ENCODE results near the gene GPR157.
"Not testable (repeated sequence)": the region's sequence is repeated elsewhere in the genome, so short reads cannot be mapped to it uniquely, and the experiment has no call there.

The GPR157 gene

DNA sequence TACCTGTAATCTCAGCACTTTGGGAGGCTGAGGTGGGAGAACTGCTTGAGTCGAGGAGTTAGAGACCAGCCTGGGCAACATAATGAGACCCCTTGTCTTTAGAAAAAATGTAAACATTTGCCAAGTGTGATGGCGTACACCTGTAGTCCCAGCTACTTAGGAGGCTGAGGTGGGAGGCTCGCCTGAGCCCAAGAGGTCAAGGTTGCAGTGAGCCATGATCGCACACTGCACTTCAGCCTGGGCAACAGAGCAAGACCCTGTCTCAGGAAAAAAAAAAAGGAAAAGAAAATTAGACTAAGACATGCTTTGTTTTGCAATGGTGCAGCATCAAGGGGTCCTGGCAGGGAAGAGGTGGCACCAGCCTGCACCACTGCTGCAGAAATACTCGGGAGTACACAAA lies 16.8 kb upstream of the GPR157 start:
- DNase-seq: no peak

DNA sequence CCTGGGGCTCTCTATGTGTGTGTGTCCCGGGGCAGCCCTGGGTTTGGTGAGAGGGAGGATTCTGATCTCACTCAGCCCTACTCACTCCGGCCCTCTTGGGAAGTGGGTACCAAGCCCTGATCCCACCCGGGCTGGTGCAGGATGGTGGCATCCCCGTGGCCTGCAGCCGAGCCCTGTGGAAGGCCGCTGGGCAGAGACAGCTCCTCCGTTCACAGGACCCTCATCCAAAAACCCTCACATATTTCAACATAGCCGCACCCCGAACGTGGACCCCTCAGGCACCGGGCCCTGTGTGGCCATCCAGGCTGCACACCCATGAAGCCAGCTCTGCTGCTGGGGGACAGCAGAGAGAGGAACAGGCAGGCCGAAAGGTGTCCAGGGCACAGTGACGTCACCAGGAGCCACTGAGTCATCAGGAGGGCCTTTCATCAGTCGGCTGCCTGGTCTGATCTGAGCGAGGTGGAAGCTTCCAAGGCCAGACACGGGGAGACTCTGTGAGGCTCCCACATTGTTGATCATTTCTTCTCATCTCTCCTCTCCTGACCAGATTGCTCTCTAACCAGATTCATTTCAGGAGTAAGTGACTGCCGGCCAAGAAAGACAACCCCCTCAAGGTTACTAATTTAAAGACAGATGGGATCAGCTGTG lies 16.2 kb upstream of the GPR157 start:
- DNase-seq: no peak

DNA sequence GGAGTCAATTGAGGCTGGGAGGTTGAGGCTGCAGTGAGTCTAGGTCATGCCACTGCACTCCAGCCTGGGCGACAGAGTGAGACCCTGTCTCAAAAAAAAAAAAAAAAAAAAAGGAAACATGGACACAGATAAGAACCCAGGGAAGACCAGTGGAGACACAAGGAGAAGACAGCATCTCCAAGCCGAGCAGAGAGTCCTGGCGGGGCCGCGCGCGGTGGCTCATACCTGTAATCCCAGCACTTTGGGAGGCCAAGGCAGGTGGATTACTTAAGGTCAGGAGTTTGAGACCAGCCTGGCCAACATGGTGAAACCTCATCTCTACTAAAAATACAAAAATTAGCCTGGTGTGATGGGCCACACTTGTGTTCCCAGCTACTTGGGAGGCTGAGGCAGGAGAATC lies 15.6 kb upstream of the GPR157 start:
- not testable (repeated sequence) for DNase-seq

DNA sequence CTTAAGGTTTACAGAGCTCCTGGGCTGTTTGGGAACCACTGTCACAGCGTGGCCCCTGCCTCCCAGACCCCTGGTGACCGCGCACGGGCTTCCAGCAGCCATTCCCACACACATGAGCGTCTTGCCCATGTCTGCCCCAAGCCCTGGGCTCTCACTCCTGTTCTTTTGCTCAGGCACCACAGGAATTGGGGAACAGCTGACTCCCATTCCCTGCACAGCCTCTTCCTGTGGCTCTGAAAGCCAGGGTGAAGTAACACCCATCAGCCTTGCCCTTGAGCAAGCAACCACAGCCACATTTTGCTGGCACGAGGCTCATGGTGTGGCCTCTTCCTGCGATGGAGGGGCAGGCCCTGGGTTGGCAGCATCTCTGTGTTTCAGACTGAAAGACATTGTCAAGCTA lies 14.3 kb upstream of the GPR157 start:
- DNase-seq: no peak

DNA sequence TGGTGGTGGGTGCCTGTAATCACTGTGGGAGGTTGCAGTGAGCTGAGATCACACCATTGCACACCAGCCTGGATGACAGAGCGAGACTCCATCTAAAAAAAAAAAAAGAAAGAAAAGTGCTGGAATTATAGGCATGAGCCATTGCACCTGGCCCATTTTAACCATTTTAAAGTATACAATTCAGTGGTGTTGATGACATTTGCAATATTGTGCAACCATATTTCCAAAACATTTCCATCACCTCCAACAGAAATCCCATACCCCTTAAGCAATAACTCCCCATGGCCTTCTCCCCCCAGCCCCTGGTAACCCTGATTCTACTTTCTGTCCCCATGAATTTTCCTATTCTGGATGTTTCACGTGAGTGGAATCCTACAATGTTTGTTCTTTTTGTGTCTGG lies 11.0 kb upstream of the GPR157 start:
- DNase-seq: no peak

DNA sequence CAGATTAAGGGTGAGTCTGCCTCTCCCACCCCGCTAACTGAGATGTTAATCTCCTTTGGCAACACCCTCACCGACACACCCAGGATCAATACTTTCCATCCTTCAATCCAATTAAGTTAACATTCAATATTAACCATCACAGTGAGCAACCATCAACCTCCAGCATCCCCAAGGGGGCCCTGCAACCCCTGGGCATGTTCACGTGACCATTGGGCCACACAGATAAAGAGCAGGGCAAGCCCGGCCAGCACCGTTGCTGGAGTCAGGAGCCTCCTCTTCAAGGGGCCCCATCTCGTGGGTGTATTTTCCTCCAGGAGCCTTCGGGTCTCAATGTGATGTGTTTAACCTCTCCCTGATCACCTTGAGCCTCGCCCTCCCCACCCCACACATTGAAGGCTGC lies 8.0 kb upstream of the GPR157 start:
- no peak for DNase-seq

DNA sequence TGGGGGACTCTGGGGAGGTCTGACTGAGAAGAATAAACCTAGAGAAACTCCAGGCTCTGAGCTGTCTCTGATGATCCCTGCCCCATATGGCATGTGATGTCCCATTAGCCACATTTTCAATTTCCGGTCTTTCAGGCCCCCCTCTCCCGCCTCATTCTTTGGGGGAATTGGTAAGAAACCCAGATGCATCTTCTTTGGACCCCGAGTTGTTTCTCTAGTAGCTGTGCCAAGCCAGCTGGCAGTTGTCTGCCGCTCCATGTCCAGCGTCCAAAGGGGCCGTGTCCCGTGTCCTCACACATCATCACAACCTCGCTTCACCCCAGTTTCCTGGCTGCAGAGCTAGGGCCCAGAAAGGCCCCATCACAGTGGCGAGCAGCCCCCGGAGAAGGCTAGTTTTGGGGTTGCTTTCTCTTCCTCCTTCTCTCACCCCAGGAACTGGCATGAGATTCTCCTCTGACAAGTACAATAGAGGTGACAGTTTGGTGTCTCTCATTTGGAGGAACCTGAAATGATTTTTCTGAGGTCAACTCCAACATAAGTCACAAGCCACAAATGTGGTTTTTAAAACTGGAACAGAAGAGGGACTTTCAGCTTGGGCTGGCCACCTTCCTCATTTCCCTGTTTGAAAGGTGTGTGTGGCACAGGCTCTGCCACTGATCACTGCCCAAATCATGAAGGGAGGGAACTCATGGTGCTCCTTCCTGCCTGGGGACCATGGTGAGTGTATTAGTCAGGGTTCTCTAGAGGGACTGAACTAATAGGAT lies 6.4 kb upstream of the GPR157 start:
- no peak for DNase-seq

DNA sequence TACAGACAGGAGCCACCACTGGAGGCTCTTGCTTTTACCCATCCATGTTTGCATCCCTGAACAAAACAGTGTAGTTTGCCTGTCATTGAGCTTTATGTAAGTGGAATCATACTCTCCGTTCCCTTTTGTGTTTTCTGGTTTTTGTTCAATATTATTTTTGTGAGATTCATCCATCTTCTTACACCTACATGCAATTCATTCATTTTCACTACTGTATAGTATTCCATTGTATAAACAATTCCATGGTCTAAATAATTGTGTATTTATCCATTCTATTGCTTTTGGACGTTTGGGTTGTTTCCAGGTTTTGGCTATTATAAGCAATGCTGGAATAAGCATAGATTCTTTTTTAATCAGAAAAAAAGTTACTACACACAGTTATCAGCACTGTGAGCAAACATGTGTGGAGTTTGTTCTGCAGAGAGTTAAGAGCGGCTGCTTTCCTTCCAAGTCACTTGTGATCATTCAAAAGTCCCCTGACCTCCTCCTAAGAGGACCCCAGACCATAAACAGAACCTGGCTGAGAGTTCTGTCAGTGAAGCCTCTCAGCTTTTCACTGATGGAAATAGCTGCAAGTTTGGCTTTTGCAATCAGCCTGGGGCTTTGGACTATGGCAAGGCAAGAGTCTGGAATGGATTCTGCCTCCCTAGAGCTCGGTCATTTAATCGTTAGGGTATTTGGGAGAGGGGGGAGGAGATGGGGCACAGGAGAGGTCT lies 5.1 kb upstream of the GPR157 start:
- DNase-seq: no peak

DNA sequence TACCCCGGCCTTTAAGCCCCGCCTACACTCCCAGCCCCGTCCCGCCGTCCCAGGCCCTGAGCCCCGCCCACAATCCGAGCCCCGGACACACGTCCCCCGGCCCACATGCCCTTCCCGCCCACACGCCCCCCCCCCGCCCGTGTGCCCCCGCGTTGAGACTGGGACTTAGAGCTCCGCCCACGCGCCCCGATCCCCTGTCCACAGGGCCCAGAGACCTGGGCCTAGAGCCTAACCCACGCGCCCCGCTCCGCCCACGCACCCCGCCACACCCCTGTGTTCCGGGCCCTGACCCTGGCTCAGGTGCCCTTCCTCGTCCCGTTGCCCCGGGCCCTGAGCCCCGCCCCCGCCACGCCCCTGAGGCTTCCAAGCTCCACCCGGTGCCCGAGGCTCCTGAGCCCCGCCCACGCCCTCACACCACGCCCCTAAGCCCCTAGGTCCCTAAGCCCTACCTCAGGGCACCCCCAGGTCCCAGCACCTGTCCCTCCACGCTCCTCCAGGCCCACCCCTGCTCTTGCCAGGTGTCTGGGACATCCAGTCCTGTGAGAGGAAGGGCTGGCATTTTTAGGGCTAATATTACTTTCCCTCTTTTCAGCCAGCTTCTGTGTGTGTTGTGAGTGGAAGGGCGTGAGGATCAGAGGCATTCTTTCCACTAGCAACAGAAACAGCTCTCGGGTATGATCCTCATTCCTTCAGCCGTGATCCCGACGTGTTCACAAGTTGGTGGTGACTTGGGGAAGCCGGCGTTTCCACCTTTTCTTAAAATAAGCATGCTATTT lies 552 bp upstream of the GPR157 start:
- DNase-seq: peak; percentile 81 to 83

DNA sequence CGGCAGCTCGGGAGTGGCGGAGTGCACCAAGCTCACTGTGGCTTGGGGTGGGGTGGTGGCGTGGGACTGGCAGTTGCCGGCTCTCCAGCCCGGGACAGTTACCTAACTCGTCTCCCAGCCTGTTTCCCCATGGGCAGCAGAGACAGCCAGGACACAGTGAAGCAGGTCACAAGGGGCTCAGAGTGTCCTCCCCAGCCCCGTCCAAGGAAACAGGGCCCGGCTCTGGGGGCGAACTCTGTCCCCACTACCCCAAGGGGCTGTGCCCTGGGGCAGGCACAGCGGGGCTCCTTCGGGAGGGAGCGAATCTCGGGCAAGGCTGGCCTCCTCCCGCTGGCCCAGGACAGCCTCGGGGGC lies 759 bp downstream of the GPR157 start:
- no peak for DNase-seq

DNA sequence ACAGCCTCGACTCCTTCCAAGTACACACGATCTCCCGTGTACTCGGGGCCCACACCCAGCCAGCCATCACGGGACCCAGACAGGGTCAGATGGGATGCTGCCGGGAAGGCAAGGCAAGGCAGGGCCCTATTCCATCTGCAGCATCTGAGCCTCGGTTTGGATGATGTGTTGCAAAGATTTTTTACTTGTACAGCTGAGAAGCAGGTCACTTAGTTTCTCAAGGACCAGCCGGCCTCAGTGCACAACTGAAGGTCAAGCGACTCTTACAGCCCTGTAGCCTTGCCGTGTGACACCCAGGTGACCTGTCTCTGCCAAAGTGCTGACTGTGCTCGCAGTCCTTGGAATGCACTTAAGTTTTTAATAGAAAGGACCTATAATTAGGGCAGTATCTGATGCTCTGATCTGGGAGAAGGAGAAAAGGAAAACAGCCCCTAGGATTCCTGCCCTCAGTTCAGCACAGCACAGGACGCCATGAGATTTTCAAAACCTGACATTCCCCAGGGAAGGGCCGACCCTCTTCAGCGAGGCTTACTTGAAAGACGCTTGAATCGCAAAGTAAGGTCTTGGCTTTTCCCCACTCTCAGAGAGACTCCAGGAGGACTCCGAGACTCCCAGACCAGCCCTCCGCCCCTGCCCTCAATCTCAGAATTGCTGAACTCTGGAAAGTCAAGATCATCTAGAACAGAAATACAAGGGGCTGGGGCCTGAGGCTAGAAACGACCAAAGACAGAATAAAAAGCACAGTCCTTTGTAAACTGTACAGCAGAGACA lies 1.3 kb downstream of the GPR157 start:
- no peak for DNase-seq

DNA sequence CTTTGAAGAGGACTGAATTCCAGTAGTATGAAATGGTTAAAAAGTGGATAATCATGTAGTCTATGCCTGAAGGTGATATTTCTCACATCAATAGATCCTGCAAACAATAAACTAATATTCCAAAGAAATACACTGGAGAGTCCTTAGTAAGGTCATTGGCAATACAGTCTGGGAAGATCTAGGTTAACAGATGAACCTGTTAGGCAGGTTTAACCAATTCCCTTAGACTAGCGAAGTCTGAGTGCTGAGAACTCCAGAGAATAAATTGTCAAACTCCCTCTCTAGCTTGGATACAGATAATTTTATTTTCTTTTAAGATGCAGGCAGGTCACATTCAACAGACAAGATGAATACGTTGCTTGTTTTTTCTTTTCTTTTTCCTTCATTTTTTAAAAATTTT lies 2.4 kb downstream of the GPR157 start:
- no peak for DNase-seq

DNA sequence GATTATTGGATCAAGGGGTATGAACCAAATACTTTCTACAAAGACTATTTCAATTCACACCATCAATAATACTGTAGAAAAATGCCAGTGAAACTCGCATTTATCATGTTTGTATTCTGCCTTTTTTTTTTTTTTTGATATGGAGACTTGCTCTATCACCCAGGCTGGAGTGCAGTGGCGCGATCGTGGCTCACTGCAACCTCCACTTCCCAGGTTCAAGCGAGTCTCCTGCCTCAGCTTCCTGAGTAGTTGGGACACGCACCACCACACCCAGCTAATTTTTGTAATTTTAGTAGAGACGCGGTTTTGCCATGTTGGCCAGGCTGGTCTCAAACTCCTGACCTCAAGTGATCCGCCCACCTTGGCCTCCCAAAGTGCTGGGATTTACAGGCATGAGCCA lies 3.1 kb downstream of the GPR157 start:
- not testable (repeated sequence) for DNase-seq

DNA sequence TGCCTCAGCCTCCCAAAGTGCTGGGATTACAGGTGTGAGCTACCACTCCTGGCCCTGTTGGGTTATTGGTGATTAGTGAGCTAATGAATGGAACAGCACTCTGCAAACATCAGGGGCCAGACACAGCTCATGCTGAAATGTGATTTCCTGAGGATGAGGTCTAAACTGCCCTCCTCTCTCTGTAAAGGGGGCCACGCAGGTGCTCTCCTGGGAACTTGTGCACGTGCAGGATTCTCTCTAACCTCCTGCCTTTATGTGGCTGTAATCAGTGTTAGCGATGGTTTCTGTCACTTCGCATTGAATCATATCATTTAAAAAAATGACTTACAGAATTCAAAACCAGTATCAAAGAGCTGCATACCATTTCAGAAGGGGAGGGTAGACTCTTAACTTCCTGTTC lies 3.6 kb downstream of the GPR157 start:
- no peak for DNase-seq

DNA sequence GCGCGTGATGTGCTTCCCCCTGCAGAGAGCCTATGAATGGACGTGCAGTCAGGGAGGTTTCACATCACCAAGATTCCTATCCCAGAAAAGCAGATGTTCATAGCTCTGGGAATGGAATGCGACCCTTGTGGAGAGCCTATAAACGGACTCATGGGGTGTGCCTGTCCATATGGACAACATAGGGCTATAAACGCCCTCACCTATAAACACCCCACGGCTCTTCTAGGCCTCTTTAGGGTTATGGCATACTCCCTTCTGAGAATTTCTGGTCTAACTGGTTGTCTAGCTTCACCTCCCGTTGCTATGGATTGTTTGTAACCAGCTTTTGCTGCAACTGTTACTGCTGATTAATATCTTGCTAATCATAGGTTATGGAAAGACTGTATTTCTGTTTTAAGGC lies 4.5 kb downstream of the GPR157 start:
- not testable (repeated sequence) for DNase-seq

DNA sequence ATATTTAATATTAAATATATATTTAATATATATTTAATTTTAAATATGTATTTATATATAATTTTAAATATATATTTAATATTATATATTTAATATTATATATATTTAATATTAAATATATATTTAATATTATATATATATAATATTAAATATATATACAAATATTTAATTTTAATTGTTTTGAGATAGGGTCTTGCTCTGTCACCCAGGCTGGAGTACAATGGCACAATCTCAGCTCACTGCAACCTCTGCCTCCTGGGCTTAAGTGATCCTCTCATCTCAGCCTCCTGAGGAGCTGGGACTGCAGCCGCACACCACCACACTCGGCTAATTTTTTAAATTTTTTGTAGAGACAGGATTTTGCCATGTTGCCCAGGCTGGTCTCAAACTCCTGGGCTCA lies 5.2 kb downstream of the GPR157 start:
- DNase-seq: not testable (repeated sequence)

DNA sequence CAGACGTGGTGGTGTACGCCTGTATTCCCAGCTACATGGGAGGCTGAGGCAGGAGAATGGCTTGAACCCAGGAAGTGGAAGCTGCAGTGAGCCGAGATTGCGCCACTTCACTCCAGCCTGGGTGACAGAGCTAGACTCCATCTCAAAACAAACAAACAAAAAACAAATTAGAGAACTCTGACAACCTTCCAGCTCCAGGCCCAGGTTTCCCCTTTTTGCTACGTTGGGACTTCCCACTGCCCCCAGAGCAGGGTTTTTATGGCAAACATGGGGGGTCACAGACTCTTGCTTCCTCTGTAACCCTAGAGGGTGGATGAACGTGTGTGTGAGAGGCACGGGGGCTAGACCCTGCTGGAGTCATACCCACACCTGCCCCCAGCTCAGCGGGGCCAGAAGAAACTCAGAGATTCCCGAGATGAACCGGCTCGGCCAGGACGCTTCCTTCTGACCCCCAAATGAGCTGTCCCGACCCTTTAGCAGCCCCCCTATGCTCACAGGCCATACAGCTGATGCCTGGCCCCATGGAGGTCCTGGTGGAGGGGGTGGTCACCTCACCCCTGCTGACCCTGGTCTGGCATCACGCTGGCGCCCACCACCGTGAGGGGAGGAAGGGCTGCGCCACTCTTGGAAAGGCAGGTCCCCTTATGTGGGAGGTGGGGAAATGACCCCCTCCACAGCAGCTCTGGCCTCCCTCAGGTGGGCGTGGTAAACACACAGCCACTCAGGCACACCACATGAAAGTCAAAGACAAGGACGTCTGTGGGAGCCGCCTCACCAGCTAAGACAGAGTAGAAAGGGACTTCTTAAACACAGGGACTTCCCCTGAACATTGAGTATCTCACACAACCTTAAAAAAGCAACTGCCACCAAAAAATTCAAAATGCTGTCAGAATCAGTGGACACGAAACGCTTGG lies 7.1 kb downstream of the GPR157 start:
- DNase-seq: peak; percentile 20 to 27

DNA sequence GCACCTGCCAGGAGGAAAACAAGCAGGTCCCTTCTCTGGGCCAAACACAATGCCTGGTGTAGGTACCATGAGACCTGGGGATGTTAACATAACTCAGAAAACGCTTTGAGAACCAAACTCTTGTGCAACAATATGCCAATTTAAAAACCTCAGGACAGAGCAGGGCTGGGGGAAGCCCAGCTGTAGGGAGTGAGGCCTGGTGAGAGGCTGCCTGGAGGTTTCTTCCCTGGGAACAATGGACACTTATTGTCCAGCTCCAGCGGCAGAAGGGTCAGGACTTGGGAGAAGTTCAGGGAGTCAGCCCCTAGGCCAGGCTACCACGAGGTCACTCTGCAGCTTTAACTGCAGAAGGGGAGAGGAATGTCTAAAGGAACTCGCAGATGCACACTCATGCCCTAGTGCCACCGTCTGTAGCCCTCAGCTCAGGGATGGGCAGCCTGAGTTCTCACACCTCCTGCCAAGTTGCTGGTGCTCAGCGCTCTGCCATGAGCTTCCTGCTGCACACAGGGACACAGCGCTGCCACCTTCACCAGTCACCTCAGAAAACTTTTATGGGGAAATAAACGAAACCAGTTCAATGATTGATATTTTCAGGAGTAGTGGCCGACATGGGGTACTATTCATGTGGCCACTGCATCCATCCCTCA lies 8.5 kb downstream of the GPR157 start:
- no peak for DNase-seq

DNA sequence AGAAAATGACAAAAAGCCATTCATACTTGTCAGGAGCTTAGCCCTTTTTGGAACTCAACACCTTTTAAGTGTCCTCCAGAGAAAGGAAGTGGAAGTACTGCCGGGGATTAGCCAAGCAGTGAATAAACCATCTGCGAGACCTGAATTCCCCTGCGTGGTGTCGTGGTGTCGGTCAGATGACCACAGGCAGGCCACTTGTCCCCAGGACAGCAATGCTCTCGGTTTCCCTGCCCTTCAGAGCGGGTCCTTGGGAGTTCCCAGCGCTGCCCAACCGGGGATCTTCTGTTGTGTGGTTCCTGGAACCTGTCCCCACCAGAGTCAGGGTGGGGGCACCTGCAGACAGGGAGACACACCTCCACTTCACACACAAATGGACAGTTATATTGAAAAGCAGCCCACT lies 9.2 kb downstream of the GPR157 start:
- no peak for DNase-seq

DNA sequence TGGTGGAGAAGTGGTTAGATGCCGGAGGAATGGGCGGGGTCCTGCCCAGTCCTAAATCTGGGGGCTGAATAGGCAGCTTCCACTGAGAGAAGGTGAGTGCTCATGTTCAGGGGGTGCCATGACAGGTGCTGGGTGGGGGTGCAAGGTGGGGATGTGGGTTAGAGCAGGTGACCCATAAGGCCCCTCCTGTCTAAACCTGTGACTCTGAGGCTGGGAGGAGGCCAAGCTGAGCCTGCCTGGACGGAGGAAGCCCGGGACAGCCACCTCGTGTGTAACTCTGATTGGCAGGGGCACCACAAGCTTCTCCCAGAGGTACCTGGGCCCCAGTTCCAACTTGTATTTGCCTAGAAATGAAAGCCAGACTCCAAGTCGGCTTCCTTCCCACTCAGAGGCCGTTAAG lies 10.7 kb downstream of the GPR157 start:
- no peak for DNase-seq
